Measurements from ENCODE around the gene BCAT1.
A peak's percentile ranks its signal among the peaks of the same experiment; 100 is the strongest.

Gene BCAT1

DNA sequence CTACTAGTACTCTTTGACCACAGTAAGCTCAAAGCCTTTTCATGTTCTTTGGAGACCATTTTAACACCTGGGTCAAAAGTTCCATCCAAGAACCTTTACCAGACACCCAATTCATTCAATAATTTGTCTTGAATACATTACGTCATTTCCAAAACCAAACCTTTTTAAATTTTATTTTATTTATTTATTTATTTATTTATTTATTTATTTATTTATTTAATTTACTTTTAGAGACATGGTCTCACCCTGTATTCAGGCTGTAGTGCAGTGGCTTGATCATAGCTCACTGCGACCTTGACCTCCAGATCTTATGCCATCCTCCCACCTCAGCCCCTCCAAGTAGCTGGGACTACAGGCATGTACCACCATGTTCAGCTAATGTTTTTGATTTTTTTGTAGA lies 113.5 kb downstream of the BCAT1 start:
- Histone ChIP-seq H3K4me3 (ENCODE audit: severe bottlenecking) (no peak overlapping the region), H3K36me3 (ENCODE audit: low read depth) (no peaks in the 10 kb centered on the region), H3K27me3 (ENCODE audit: insufficient read depth, poor library complexity, severe bottlenecking) (no peaks in the 10 kb centered on the region), H3K4me1 (ENCODE audit: insufficient read depth, poor library complexity, severe bottlenecking) (no peaks in the 10 kb centered on the region), H3K27ac (ENCODE audit: poor library complexity, severe bottlenecking) (no peak overlapping the region), H3K9me3 (ENCODE audit: severe bottlenecking) (no peaks in the 10 kb centered on the region)
- DNase-seq (ENCODE audit: low spot score) (no peak), ATAC-seq (ENCODE audit: low read depth) (no peak)
- TF ChIP-seq, protein P1, sequence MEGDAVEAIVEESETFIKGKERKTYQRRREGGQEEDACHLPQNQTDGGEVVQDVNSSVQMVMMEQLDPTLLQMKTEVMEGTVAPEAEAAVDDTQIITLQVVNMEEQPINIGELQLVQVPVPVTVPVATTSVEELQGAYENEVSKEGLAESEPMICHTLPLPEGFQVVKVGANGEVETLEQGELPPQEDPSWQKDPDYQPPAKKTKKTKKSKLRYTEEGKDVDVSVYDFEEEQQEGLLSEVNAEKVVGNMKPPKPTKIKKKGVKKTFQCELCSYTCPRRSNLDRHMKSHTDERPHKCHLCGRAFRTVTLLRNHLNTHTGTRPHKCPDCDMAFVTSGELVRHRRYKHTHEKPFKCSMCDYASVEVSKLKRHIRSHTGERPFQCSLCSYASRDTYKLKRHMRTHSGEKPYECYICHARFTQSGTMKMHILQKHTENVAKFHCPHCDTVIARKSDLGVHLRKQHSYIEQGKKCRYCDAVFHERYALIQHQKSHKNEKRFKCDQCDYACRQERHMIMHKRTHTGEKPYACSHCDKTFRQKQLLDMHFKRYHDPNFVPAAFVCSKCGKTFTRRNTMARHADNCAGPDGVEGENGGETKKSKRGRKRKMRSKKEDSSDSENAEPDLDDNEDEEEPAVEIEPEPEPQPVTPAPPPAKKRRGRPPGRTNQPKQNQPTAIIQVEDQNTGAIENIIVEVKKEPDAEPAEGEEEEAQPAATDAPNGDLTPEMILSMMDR (IDR thresholded peaks at IDR 0.05; ENCODE audit: poor library complexity, severe bottlenecking) = no peak

GRCh38 chr12:24833513-24833912 lies 115.4 kb downstream of the BCAT1 start:
- Histone ChIP-seq H3K9me3 (ENCODE audit: severe bottlenecking) (no peaks in the 10 kb centered on the region), H3K27ac (ENCODE audit: poor library complexity, severe bottlenecking) (no peak overlapping the region), H3K36me3 (ENCODE audit: low read depth) (no peaks in the 10 kb centered on the region), H3K4me1 (ENCODE audit: insufficient read depth, poor library complexity, severe bottlenecking) (no peaks in the 10 kb centered on the region), H3K27me3 (ENCODE audit: insufficient read depth, poor library complexity, severe bottlenecking) (no peaks in the 10 kb centered on the region), H3K4me3 (ENCODE audit: severe bottlenecking) (no peak overlapping the region)
- DNase-seq (ENCODE audit: low spot score) = no peak
- ATAC-seq (ENCODE audit: low read depth) = no peak
- TF ChIP-seq, protein P1 (IDR thresholded peaks at IDR 0.05; ENCODE audit: poor library complexity, severe bottlenecking) = no peak

- no peak overlapping the region for H3K27ac ChIP-seq (ENCODE audit: poor library complexity, severe bottlenecking)
- H3K27me3 ChIP-seq (ENCODE audit: insufficient read depth, poor library complexity, severe bottlenecking) = no peaks in the 10 kb centered on the region
- no peak for DNase-seq (ENCODE audit: low spot score)
- TF ChIP-seq, protein P1 (IDR thresholded peaks at IDR 0.05; ENCODE audit: poor library complexity, severe bottlenecking) = no peak
- no peak for ATAC-seq (ENCODE audit: low read depth)
- no peaks in the 10 kb centered on the region for H3K9me3 ChIP-seq (ENCODE audit: severe bottlenecking)
- no peaks in the 10 kb centered on the region for H3K4me1 ChIP-seq (ENCODE audit: insufficient read depth, poor library complexity, severe bottlenecking)
- H3K36me3 ChIP-seq (ENCODE audit: low read depth) = no peaks in the 10 kb centered on the region
- H3K4me3 ChIP-seq (ENCODE audit: severe bottlenecking) = no peak overlapping the region
Measured at GRCh38 chr12:24823808-24824515, 124.9 kb downstream of the BCAT1 start.

- TF ChIP-seq, protein P1 (IDR thresholded peaks at IDR 0.05; ENCODE audit: poor library complexity, severe bottlenecking) = no peak
- Histone ChIP-seq H3K27ac (ENCODE audit: poor library complexity, severe bottlenecking) (no peak overlapping the region), H3K36me3 (ENCODE audit: low read depth) (no peaks in the 10 kb centered on the region), H3K4me3 (ENCODE audit: severe bottlenecking) (no peak overlapping the region), H3K27me3 (ENCODE audit: insufficient read depth, poor library complexity, severe bottlenecking) (no peaks in the 10 kb centered on the region), H3K4me1 (ENCODE audit: insufficient read depth, poor library complexity, severe bottlenecking) (no peaks in the 10 kb centered on the region), H3K9me3 (ENCODE audit: severe bottlenecking) (no peaks in the 10 kb centered on the region)
- no peak for DNase-seq (ENCODE audit: low spot score)
- ATAC-seq (ENCODE audit: low read depth) = 0 out of 3 replicates have a peak, but pooled peaks have one; percentile 36
Measured at GRCh38 chr12:24822121-24822899, 126.6 kb downstream of the BCAT1 start.

Measured in RWPE2 (cell line).